D721Med (cell line): ENCODE results near the gene MSI1.

Experiments
- DNase-seq: peaks from one replicate; pipeline ENCODE4 v3.0.0; 2011; ENCODE audit warnings: low spot score; ENCODE audit not compliant: insufficient read length
- FAIRE-seq: peaks from 2 replicates; lab custom pipeline; 2011; peaks lifted over from hg19 to GRCh38; lab: Jason Lieb, UNC
- TF ChIP-seq, protein P1 (sequence below): IDR thresholded peaks from 2 replicates; pipeline ENCODE4 v1.5.1; 2012; ENCODE audit warnings: mild to moderate bottlenecking, control low read depth; ENCODE audit not compliant: insufficient read depth; ENCODE audit errors: missing control alignments

Gene MSI1

DNA sequence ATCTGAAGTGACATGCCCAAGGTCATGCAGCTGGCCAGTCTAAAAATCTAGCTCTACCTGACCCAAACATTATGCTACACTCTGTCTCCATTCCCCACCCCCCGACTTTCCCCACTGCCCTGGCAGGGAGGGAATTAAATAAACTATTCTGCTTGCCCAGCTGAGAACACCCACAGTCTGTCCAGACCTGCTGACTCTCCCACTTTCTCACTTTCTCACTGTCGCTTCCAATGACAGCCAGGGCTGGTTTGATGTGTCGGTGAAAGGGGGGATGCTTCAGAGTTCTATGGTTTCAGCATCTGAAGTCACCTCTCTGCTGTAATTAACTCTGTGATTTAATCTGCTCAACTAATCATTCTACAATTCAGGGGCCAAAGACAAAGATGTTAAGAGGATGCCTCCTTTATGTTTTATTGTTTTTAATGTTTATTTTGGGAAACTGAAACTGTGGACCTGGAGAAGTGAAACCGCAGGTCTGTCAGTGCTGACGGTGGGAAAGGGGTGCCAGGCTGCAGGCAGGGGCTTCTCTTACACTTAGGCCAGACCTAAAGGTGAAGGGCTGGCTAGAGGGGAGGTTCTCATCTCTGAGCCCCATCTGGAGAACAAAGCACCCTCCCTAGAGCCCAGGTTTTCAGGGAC, 8.1 kb upstream of the MSI1 start:
- no peak for FAIRE-seq

GRCh38 chr12:120376416-120376815, 7.5 kb upstream of the MSI1 start:
- DNase-seq (no peak), FAIRE-seq (no peak)
- TF ChIP-seq, protein P1, sequence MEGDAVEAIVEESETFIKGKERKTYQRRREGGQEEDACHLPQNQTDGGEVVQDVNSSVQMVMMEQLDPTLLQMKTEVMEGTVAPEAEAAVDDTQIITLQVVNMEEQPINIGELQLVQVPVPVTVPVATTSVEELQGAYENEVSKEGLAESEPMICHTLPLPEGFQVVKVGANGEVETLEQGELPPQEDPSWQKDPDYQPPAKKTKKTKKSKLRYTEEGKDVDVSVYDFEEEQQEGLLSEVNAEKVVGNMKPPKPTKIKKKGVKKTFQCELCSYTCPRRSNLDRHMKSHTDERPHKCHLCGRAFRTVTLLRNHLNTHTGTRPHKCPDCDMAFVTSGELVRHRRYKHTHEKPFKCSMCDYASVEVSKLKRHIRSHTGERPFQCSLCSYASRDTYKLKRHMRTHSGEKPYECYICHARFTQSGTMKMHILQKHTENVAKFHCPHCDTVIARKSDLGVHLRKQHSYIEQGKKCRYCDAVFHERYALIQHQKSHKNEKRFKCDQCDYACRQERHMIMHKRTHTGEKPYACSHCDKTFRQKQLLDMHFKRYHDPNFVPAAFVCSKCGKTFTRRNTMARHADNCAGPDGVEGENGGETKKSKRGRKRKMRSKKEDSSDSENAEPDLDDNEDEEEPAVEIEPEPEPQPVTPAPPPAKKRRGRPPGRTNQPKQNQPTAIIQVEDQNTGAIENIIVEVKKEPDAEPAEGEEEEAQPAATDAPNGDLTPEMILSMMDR = no peak

More for the DNA sequence above, 8.1 kb upstream of the MSI1 start:
- TF ChIP-seq, protein P1 = no peak
- DNase-seq = no peak

GRCh38 chr12:120376009-120376408, 7.0 kb upstream of the MSI1 start:
- no peak for FAIRE-seq

DNA sequence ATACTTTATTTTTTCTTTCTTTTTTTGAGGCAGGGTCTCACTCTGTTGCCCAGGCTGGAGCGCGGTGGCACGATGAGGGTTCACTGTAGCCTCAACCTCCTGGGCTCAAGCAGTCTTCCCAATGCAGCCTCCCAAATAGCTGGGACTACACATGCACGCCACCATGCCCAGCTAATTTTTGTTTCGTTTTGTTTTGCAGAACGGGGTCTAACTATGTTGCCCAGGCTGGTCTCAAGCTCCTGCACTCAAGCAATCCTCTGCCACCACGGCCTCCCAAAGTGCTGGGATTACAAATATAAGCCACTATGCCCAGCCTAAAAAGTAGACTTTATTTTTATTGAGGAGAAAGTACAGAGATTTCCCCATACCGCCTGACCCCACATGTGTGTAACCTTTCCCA, 4.7 kb upstream of the MSI1 start:
- TF ChIP-seq, protein P1 = no peak
- FAIRE-seq = no peak

More at GRCh38 chr12:120376009-120376408, 7.0 kb upstream of the MSI1 start:
- DNase-seq = no peak
- TF ChIP-seq, protein P1 = no peak

DNA sequence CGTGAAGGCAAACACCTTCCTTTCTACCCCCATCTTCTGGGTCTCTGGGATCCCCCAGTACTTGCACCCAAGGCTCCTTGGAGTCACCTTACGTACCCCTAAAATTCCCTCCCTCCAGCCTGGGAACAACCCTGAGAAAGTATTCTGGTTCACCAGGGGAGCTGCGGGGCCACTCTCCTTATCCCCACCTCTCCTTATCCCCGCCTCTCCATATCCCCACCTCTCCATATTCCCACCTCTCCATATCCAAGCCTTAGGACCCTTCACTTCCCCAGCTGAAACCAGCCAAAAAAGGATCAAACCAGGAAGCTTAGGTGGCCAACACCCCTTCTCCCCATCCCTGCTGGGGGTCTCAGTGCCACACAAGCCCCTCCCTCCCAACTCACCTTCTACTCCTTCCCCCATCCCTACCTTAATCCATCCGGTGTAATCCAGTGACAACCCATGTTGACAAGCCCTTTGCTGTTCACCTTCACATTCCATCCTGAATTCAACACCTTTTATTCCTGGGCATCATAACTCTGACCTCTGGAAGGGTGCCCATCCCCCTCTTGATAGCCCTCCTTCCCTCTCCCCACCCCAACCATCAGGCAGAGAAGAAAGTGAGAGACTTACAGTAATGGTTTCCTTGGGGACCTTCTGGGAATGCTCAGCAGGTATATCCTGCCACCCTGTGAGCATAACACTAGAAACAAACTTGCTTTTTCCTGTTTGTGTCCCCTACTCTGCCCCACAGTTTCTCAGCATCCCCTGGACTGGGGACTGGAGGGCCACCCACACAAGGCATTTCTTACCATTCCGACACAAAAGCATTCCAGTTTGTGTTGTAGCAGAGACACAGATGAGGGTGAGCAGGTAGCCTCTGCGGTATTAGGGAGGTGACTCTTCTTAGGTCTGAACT, 1.6 kb upstream of the MSI1 start:
- FAIRE-seq (no peak), DNase-seq (no peak)
- TF ChIP-seq, protein P1 = no peak

More for the DNA sequence above, 4.7 kb upstream of the MSI1 start:
- DNase-seq = no peak

DNA sequence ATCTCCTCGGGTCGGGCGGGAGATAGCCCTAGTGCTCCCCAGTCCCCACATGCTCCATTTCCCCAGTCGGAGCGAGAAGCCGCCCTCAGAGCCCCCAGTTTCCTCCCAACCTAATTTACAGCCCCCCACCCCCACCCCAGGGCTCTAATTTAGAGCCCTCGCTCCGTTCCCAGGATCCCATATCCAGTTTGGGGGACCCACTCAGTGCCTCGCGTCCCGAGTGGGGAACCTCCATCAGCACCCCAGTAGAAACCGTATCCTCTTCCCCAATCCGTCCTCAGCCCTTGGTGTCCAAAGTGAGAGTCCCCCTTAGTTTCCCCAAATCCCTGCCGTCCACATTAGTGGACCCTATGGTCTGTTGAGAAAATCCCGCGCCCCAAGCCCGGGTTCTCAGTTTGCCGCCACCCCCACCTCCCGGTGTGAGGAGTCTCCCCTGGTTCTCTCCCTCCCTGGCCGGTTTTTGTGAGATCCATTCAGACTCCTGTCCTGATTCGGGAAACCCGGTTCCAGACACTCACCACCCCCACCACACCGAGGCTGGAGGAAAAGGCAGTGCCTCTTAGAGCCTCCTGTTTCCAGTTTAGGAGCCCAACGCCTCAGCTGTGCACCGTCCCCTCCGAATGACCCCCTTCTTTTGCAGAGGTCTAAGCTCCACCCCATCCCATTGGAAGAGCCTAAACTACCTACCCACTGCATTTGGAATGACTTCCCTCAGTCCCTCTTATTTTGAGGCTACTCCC, 809 bp upstream of the MSI1 start:
- FAIRE-seq = no peak
- TF ChIP-seq, protein P1 = no peak
- no peak for DNase-seq
